Measurements from ENCODE around the gene MYLK4.

MYLK4 gene

DNA sequence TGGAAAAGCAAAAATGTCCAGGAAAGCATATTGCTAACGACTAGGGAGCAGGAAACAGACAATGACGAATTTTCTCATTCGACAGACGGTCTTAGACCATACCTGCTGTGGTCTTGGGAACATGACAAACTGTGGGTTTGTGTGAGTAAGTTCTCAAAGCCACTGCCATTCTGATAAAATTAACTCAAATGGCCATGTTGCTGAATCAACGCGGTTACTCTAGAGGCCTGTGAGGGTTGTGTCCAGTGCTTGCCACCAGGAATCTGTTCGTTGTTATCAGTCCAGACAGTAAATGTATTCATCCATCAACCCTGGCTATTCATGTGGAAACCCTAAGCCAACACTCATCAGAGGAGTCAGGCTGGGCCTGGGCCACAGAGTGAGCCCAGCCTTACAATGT lies 124.3 kb downstream of the MYLK4 start:
- H3K27ac Mint-ChIP-seq: no peak overlapping the region
- no peaks in the 10 kb centered on the region for H3K9me3 Mint-ChIP-seq
- no peaks in the 10 kb centered on the region for H3K36me3 Mint-ChIP-seq (ENCODE audit: low read depth)
- no peak for DNase-seq
- no peak overlapping the region for H3K4me3 Mint-ChIP-seq
- peaks cover 2% of the 10 kb centered on the region for H3K27me3 Mint-ChIP-seq
- H3K4me1 Mint-ChIP-seq: no peaks in the 10 kb centered on the region
- no peak for ATAC-seq

DNA sequence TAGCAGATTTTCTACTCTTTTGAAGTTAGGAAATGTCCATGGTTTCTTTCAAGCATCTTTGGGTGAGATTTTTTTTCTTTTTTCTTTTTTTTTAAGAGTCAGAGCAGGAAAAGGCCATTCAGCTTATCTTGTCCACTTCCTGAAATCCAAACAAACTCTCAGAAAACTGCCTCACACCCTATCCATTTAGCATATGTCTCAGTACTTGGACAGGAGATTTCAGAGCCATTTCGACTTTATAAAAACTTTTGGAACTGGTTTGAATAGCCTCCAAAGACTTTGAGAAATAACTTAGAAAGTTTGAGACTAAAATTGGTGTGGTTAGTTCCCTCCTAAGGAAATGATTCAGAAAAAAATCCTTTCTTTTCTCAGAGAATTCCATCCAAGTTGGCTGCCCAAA lies 125.1 kb downstream of the MYLK4 start:
- DNase-seq (no peak), ATAC-seq (no peak)
- no peaks in the 10 kb centered on the region for H3K9me3 Mint-ChIP-seq
- H3K27ac Mint-ChIP-seq: no peak overlapping the region
- no peak overlapping the region for H3K4me3 Mint-ChIP-seq
- no peaks in the 10 kb centered on the region for H3K4me1 Mint-ChIP-seq
- no peaks in the 10 kb centered on the region for H3K36me3 Mint-ChIP-seq (ENCODE audit: low read depth)
- H3K27me3 Mint-ChIP-seq: peaks cover 2% of the 10 kb centered on the region

- no peak for ATAC-seq
- no peak overlapping the region for H3K4me3 Mint-ChIP-seq
- peaks cover 2% of the 10 kb centered on the region for H3K27me3 Mint-ChIP-seq
- H3K9me3 Mint-ChIP-seq: no peaks in the 10 kb centered on the region
- DNase-seq: no peak
- no peaks in the 10 kb centered on the region for H3K4me1 Mint-ChIP-seq
- no peaks in the 10 kb centered on the region for H3K36me3 Mint-ChIP-seq (ENCODE audit: low read depth)
- H3K27ac Mint-ChIP-seq: no peak overlapping the region
Measured at GRCh38 chr6:2624177-2624576, 126.5 kb downstream of the MYLK4 start.

- Mint-ChIP-seq H3K4me3 (no peak overlapping the region), H3K27ac (no peak overlapping the region), H3K4me1 (no peaks in the 10 kb centered on the region), H3K27me3 (peaks cover 7% of the 10 kb centered on the region), H3K9me3 (no peaks in the 10 kb centered on the region), H3K36me3 (ENCODE audit: low read depth) (no peaks in the 10 kb centered on the region)
- ATAC-seq: no peak
- no peak for DNase-seq
Measured at GRCh38 chr6:2623295-2623694, 127.4 kb downstream of the MYLK4 start.

GRCh38 chr6:2622671-2623070 lies 128.1 kb downstream of the MYLK4 start:
- ATAC-seq: no peak
- no peak for DNase-seq
- H3K27me3 Mint-ChIP-seq: peaks cover 8% of the 10 kb centered on the region
- no peak overlapping the region for H3K27ac Mint-ChIP-seq
- no peaks in the 10 kb centered on the region for H3K9me3 Mint-ChIP-seq
- no peak overlapping the region for H3K4me3 Mint-ChIP-seq
- no peaks in the 10 kb centered on the region for H3K36me3 Mint-ChIP-seq (ENCODE audit: low read depth)
- H3K4me1 Mint-ChIP-seq: no peaks in the 10 kb centered on the region

GRCh38 chr6:2619651-2620050 lies 131.1 kb downstream of the MYLK4 start:
- no peak overlapping the region for H3K4me3 Mint-ChIP-seq
- H3K4me1 Mint-ChIP-seq: no peaks in the 10 kb centered on the region
- H3K27me3 Mint-ChIP-seq: peaks cover 11% of the 10 kb centered on the region
- no peaks in the 10 kb centered on the region for H3K36me3 Mint-ChIP-seq (ENCODE audit: low read depth)
- no peak for ATAC-seq
- DNase-seq: no peak
- no peaks in the 10 kb centered on the region for H3K9me3 Mint-ChIP-seq
- H3K27ac Mint-ChIP-seq: no peak overlapping the region

GRCh38 chr6:2617729-2618128 lies 133.0 kb downstream of the MYLK4 start:
- Mint-ChIP-seq H3K4me3 (no peak overlapping the region), H3K27ac (no peak overlapping the region), H3K4me1 (no peaks in the 10 kb centered on the region), H3K36me3 (ENCODE audit: low read depth) (no peaks in the 10 kb centered on the region), H3K27me3 (peaks cover 16% of the 10 kb centered on the region), H3K9me3 (peaks cover 5% of the 10 kb centered on the region)
- DNase-seq (no peak), ATAC-seq (no peak)

GRCh38 chr6:2616811-2617210 lies 133.9 kb downstream of the MYLK4 start:
- H3K9me3 Mint-ChIP-seq: peaks cover 5% of the 10 kb centered on the region
- DNase-seq (no peak), ATAC-seq (no peak)
- H3K4me1 Mint-ChIP-seq: no peaks in the 10 kb centered on the region
- no peak overlapping the region for H3K4me3 Mint-ChIP-seq
- peaks cover 20% of the 10 kb centered on the region for H3K27me3 Mint-ChIP-seq
- H3K27ac Mint-ChIP-seq: no peak overlapping the region
- H3K36me3 Mint-ChIP-seq (ENCODE audit: low read depth): no peaks in the 10 kb centered on the region

- no peak overlapping the region for H3K4me3 Mint-ChIP-seq
- H3K36me3 Mint-ChIP-seq (ENCODE audit: low read depth): no peaks in the 10 kb centered on the region
- DNase-seq: no peak
- no peak overlapping the region for H3K27ac Mint-ChIP-seq
- H3K9me3 Mint-ChIP-seq: peaks cover 5% of the 10 kb centered on the region
- ATAC-seq: no peak
- H3K27me3 Mint-ChIP-seq: peaks cover 20% of the 10 kb centered on the region
- H3K4me1 Mint-ChIP-seq: no peaks in the 10 kb centered on the region
Measured at GRCh38 chr6:2615251-2615650, 135.5 kb downstream of the MYLK4 start.

GRCh38 chr6:2614846-2615245 lies 135.9 kb downstream of the MYLK4 start:
- Mint-ChIP-seq H3K4me3 (no peak overlapping the region), H3K27ac (no peak overlapping the region), H3K27me3 (peaks cover 20% of the 10 kb centered on the region), H3K4me1 (no peaks in the 10 kb centered on the region), H3K36me3 (ENCODE audit: low read depth) (no peaks in the 10 kb centered on the region), H3K9me3 (peaks cover 5% of the 10 kb centered on the region)
- ATAC-seq (no peak), DNase-seq (no peak)

DNA sequence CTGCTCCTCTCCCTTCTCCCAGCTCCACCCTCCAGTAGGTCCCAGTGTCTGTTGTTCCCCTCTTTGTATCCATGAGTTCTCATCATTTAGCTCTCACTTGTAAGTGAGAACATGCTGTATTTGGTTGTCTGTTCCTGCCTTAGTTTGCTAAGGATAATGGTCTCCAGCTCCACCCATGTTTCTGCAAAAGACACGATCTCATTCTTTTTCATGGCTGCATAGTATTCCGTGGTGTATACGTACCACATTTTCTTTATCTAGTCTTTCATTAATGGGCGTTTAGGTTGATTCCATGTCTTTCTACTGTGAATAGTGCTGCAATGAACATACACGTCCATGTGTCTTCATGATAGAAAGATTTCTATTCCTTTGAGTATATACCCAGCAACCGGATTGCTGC lies 136.6 kb downstream of the MYLK4 start:
- Mint-ChIP-seq H3K4me3 (no peak overlapping the region), H3K4me1 (no peaks in the 10 kb centered on the region), H3K9me3 (peaks cover 5% of the 10 kb centered on the region), H3K36me3 (ENCODE audit: low read depth) (no peaks in the 10 kb centered on the region), H3K27ac (no peak overlapping the region), H3K27me3 (peaks cover 20% of the 10 kb centered on the region)
- DNase-seq (no peak), ATAC-seq (no peak)

Data from activated naive CD8-positive, alpha-beta T cell treated with anti-CD3 and anti-CD28 coated beads, Interleukin-2, amount 50 U/mL, for 24 hours (primary cell).